PC-9 (cell line): ENCODE data around the gene ARHGAP42. TPM values are rescaled to one million over a fixed set of nuclear protein-coding genes. Genes with fewer than 3 reads are reported as not detected.
"Not testable (repeated sequence)": the region's sequence is repeated elsewhere in the genome, so short reads cannot be mapped to it uniquely, and the experiment has no call there.

Experiments used
- BruUV-seq: library from RNA; stranded (reverse); fragments of 400-500 nt; replicated peaks from 2 replicates; lab custom pipeline; 2021; lab: Mats Ljungman, UMichigan
- CTCF ChIA-PET: fragments of 300-600 bp; sonication (Branson Sonifier 250); formaldehyde crosslinking; loops from one replicate; lab custom pipeline; 2022; ENCODE audit warnings: antibody characterized with exemption; lab: Charles Lee
- POLR2A ChIA-PET: fragments of 300-600 bp; sonication (Branson Sonifier 250); formaldehyde crosslinking; loops from one replicate; lab custom pipeline; 2022; ENCODE audit warnings: antibody characterized with exemption; ENCODE audit not compliant: unreplicated experiment; lab: Charles Lee
- DNase-seq, 2 experiments: peaks; one replicate each; pipeline versions ENCODE4 v3.0.0 to v3.0.0-alpha.2; 2015 to 2022; ENCODE audit warnings: mixed read lengths in 1 of 2
- H2AFZ ChIP-seq: fragments of 200-600 bp; sonication (generic); 2 replicates; pipeline ENCODE4 v1.8.1; 2017; ENCODE audit warnings: antibody characterized with exemption
- H3F3A ChIP-seq: fragments of 200-600 bp; sonication (generic); 2 replicates; pipeline ENCODE4 v1.8.1; 2017; ENCODE audit warnings: antibody characterized with exemption, mild to moderate bottlenecking, low read depth; ENCODE audit not compliant: insufficient read depth
- H3K27ac ChIP-seq: fragments of 200-600 bp; sonication (generic); 2 replicates; pipeline ENCODE4 v1.6.1; 2016; ENCODE audit warnings: mixed run types
- H3K27me3 ChIP-seq: fragments of 200-600 bp; sonication (generic); 2 replicates; pipeline ENCODE4 v1.6.1; 2016; ENCODE audit warnings: low read depth, mixed run types; ENCODE audit not compliant: insufficient read depth
- H3K36me3 ChIP-seq: fragments of 200-600 bp; sonication (generic); 2 replicates; pipeline ENCODE4 v1.6.1; 2016; ENCODE audit warnings: low read depth, mixed run types
- H3K4me1 ChIP-seq: fragments of 200-600 bp; sonication (generic); replicated peaks from 2 replicates; pipeline ENCODE4 v1.6.1; 2016; ENCODE audit warnings: mixed run types; ENCODE audit not compliant: insufficient read depth
- H3K4me2 ChIP-seq: fragments of 200-600 bp; sonication (generic); 2 replicates; pipeline ENCODE4 v1.6.1; 2017; ENCODE audit warnings: mixed run types
- H3K4me3 ChIP-seq: fragments of 200-600 bp; sonication (generic); 2 replicates; pipeline ENCODE4 v1.6.1; 2016; ENCODE audit warnings: mixed run types
- H3K79me2 ChIP-seq: fragments of 200-600 bp; sonication (generic); 2 replicates; pipeline ENCODE4 v1.6.1; 2017; ENCODE audit warnings: low read depth, mixed run types
- H3K9me2 ChIP-seq: fragments of 200-600 bp; sonication (generic); 2 replicates; pipeline ENCODE4 v1.8.1; 2017; ENCODE audit warnings: mild to moderate bottlenecking; ENCODE audit not compliant: insufficient read depth
- H3K9me3 ChIP-seq: fragments of 200-600 bp; sonication (generic); 2 replicates; pipeline ENCODE4 v1.8.1; 2016; ENCODE audit warnings: low read depth; ENCODE audit not compliant: insufficient read depth
- H4K20me1 ChIP-seq: fragments of 200-600 bp; sonication (generic); 2 replicates; pipeline ENCODE4 v1.8.1; 2017; ENCODE audit not compliant: insufficient read depth
- CTCF ChIP-seq: fragments of 200-600 bp; sonication (generic); conservative IDR thresholded peaks from 2 replicates; pipeline ENCODE4 v1.6.1; 2017; ENCODE audit warnings: mixed run types, antibody characterized with exemption, mild to moderate bottlenecking, moderate library complexity
- EZH2 ChIP-seq: fragments of 200-600 bp; sonication (generic); IDR thresholded peaks from 2 replicates; pipeline ENCODE4 v1.8.0; 2017; ENCODE audit warnings: antibody characterized with exemption, low read depth
- intact Hi-C: fragments of 100-400 bp; cut with micrococcal nuclease; formaldehyde crosslinking; loops from one replicate; pipeline ENCODE4 v1.10.0; 2022; ENCODE audit not compliant: unreplicated experiment
- total RNA-seq: library from RNA; stranded (reverse); gene quantifications from 2 replicates; pipeline ENCODE4 v1.2.3, GENCODE V29; 2021

Gene ARHGAP42
- total RNA-seq, 1 experiment from 2014 or later: 12.8 TPM

- no peaks in the 10 kb centered on the region for H3K79me2 ChIP-seq
- no peak overlapping the region for H3K4me3 ChIP-seq
- H3K27me3 ChIP-seq: no peaks in the 10 kb centered on the region
- ChIA-PET POLR2A (no interaction called here), CTCF (no interaction called here)
- peaks cover 7% of the 10 kb centered on the region for H3K9me2 ChIP-seq
- H3K9me3 ChIP-seq: no peaks in the 10 kb centered on the region
- no peak for DNase-seq
- H3K36me3 ChIP-seq: no peaks in the 10 kb centered on the region
- H3K4me2 ChIP-seq: no peak overlapping the region
- H3K27ac ChIP-seq: no peak overlapping the region
- no peaks in the 10 kb centered on the region for H3F3A ChIP-seq
- H4K20me1 ChIP-seq: no peaks in the 10 kb centered on the region; the same call in 1 of the 2 replicates
- no peak overlapping the region for H2AFZ ChIP-seq
- H3K4me1 ChIP-seq: no peaks in the 10 kb centered on the region
- BruUV-seq: no TSS peak
- no peak for TF ChIP-seq EZH2
- TF ChIP-seq CTCF: no peak
- intact Hi-C loops: no loop called here
Observed at GRCh38 chr11:100892886-100893285, 205.8 kb downstream of the ARHGAP42 start.

- ChIA-PET CTCF (no interaction called here), POLR2A (no interaction called here)
- Histone ChIP-seq H3K4me1 (no peaks in the 10 kb centered on the region), H3K4me3 (no peak overlapping the region), H3F3A (no peaks in the 10 kb centered on the region), H3K9me3 (no peaks in the 10 kb centered on the region), H3K27me3 (no peaks in the 10 kb centered on the region), H3K36me3 (no peaks in the 10 kb centered on the region), H3K4me2 (no peak overlapping the region), H3K9me2 (peaks cover under 1% of the 10 kb centered on the region), H3K27ac (no peak overlapping the region), H3K79me2 (no peaks in the 10 kb centered on the region), H4K20me1 (no peaks in the 10 kb centered on the region; the same call in 1 of the 2 replicates), H2AFZ (no peak overlapping the region)
- intact Hi-C loops: no loop called here
- DNase-seq: no peak
- TF ChIP-seq CTCF: no peak
- no peak for TF ChIP-seq EZH2
- no TSS peak for BruUV-seq
Observed at GRCh38 chr11:100895449-100895848, 208.4 kb downstream of the ARHGAP42 start.

- H3K79me2 ChIP-seq, H3K9me2 ChIP-seq, H3K4me1 ChIP-seq, BruUV-seq, DNase-seq, H4K20me1 ChIP-seq, H3F3A ChIP-seq, H3K4me2 ChIP-seq, H3K4me3 ChIP-seq, CTCF ChIA-PET, POLR2A ChIA-PET, H3K27ac ChIP-seq, H2AFZ ChIP-seq, H3K36me3 ChIP-seq, H3K27me3 ChIP-seq, intact Hi-C loops, H3K9me3 ChIP-seq: not testable (repeated sequence)
Observed at GRCh38 chr11:100895976-100896375, 208.9 kb downstream of the ARHGAP42 start.

- H3K27me3 ChIP-seq, H3K4me1 ChIP-seq, H3K9me3 ChIP-seq, CTCF ChIA-PET, H2AFZ ChIP-seq, H3K9me2 ChIP-seq, BruUV-seq, H3K36me3 ChIP-seq, POLR2A ChIA-PET, DNase-seq, H3K4me2 ChIP-seq, H3F3A ChIP-seq, H3K27ac ChIP-seq, H4K20me1 ChIP-seq, H3K4me3 ChIP-seq, H3K79me2 ChIP-seq, intact Hi-C loops: not testable (repeated sequence)
Observed at GRCh38 chr11:100901471-100901870, 214.4 kb downstream of the ARHGAP42 start.
